Left renal cortex interstitium (tissue), 4 donors: ENCODE measurements around the gene MT1E. TPM values are rescaled to one million over a fixed set of nuclear protein-coding genes. Genes with fewer than 3 reads are reported as not detected.
"Not testable (repeated sequence)": the region's sequence is repeated elsewhere in the genome, so short reads cannot be mapped to it uniquely, and the experiment has no call there.

ENCODE experiments used
- DNase-seq, 4 donors: peaks; one replicate each; pipeline ENCODE4 v3.0.0-alpha.2; 2013; ENCODE audit warnings: low read depth in 4 of 4, low spot score in 2 of 4, missing footprints in 1 of 4
- polyA plus RNA-seq, 4 donors: library from polyadenylated mRNA; unstranded; fragments of 120-200 nt; gene quantifications; one replicate each; pipeline ENCODE4 v1.2.1, GENCODE V29; 2013; ENCODE audit not compliant: insufficient read length in 4 of 4

Gene MT1E
- polyA plus RNA-seq, 4 donors: 19.4 to 50.0 (median 38.3) TPM

DNA sequence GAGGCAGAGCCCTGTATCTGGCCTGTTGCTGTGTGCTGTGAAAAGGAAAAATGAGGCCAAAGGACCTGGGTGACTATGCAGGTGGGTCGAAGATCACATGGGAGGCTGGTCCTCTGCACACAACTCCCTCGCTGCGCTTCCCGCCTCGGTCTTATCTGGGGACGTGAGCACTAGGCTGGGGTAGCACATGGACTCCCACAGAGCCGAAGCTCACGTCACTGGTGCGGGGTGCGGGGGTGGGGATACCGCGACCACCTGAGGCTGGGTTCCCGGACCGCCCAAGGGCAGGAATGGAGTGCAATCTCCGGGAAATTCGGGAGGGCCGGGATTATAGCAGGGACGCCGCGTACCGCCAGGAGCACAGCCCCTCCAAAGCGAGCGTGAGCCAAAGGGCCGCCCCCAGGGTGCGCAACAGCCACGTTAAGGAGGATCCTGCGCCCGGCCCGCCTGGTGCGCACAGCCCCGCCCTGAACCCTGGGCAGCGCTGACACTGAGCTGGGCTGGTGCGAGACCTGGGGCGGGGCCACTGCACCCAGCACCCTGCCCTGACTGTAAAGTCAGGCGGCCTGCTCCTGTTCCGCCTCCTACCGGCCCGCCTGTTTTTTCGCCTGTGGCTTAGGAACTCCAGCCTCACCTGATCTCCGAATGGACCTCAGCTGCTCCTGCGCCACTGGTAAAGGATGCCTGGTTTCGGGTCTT, 17.6 kb downstream of the MT1E start:
- no peak for DNase-seq

DNA sequence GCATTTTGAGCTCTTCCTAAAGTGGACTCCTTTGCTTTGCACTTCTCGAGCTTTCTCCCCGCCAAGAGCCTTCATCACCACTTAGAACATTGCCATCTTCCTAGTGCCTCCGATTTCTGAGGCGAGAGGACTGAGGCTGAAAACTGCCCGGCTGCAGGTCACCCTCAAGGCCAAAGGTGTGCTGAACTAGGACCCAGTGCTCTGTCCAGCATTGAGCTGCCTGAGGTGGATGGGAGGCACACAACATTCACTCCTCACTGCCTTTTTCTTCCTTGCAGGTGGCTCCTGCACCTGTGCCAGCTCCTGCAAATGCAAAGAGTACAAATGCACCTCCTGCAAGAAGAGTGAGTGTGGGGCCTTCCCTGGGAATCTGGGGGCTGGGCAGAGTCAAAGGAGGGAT, 18.3 kb downstream of the MT1E start:
- no peak for DNase-seq

DNA sequence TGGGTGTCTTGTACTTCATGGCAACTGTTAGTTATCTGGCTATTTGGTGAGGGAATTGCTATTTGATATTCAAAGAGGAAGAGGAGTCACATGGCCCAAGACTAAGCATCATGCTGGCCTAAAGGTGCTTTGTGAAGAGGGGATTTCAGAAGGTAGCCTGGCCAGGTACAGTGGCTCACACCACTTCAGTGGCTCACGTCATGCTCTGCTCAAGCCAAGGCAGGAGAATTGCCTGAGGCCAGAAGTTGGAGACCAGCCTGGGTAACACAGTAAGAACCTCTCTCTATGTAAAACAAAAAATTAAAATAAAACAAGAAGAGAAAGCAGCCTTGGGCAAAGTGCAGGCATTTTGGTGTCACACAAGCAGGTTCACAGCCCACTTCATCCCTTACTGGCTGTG, 19.7 kb downstream of the MT1E start:
- no peak for DNase-seq

DNA sequence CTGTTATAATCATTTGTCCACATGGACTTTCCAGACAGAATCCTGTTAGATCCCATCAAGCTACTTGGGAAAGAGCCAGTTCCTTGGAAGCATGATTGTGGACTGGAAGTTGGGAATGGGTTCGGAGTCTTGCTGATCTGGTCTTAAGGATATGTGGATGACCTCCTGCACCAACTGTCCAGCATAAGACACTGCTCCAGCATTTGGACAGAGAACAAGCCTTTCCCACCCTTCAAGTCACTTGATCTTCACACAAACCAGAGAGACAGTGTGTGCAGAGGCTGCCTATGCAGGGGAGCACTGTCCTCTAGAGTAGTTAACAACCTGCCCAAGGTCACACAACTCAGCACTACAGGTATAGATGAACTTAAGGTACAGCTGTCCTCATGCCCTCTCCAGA, 20.3 kb downstream of the MT1E start:
- DNase-seq: no peak

DNA sequence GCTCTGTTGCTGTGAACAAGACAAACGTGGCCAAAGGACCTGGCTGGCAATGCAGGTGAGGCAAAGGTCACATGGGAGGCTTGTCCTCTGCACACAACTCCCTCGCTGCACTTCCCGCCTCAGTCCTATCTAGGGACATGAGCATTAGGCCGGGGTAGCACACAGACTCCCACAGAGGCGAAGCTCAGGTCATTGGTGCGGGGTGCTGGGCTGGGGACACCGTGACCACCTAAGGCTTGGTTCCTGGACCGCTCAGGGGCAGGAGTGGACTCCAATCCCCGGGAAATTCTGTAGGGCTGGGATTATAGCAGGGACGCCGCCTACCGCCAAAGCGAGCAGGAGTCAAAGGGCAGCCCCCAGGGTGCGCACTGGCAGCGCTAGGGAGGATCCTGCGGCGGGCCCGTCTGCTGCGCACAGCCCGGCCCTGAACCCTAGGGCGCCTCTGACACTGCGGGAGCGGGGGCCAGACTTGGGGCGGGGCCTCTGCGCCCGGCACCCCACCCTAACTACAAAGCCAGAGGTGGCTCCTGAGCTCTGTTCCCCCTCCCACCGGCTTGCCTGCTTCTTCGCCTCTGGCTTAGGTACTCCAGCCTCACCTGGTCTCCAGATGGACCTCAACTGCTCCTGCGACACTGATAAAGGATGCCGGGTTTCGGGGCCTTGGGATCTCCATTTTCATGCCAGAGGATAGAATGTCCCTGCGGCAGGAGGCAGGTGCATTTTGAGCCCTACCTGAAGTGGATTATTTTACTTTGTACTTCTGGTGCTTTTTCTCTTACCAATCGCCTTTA, 22.3 kb downstream of the MT1E start:
- no peak for DNase-seq

DNA sequence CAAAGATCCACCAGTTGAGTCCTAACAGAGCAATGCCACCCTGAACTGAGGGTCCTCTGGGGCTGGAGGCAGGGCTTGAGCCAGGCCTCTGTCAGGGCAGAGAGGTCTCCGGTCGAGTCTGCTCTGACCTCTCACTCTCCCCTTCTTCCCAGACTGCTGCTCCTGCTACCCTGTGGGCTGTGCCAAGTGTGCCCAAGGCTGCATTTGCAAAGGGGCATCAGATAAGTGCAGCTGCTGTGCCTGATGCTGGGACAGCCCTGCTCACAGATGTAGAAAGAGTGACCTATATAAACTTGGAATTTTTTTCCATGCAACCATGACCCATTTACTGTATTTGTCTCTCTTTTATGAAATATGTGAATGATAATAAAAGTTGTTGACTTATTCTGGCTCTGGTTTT, 23.7 kb downstream of the MT1E start:
- DNase-seq: no peak

DNA sequence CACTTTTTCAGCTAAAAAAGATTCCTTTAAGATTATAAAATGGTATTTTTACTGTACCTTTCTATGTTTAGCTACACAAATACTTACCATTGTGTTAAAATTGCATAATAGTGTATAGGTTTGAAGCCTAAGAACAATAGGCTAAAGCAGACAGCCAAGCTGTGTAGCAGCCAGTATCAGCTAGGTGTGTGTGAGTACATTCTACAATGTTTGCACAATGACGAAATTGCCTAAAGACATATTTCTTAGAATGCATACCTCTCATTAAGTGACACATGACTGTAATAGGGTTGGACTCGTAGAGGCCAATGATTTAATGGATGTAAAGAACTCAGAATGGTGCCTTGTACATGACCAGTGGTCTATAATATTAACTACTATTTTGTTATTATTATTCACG, 24.2 kb downstream of the MT1E start:
- DNase-seq: no peak

DNA sequence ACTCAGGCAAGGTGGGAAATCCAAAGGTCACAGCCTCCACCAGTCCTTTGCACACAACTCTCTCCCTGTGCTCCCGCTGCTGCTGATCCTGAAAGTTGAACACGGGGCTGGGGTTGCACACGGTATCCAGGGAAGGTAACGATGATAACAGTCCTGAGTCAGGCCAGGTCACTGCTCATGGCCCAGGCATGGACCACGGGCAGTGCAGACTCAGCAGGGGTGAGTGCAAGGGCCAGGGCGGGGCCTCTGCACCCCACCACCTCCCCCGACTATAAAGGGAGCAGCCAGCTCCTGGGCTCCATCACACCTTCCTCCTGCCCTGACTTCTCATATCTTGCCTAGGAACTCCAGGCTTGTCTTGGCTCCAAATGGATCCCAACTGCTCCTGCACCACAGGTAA, 26.0 kb downstream of the MT1E start, which contains the start of gene MT1B:
TSS of gene MT1B (plus strand) at position 301 of the 400 bp plus-strand sequence. CDS start at position 369, 68 bp downstream.
- no peak for DNase-seq

DNA sequence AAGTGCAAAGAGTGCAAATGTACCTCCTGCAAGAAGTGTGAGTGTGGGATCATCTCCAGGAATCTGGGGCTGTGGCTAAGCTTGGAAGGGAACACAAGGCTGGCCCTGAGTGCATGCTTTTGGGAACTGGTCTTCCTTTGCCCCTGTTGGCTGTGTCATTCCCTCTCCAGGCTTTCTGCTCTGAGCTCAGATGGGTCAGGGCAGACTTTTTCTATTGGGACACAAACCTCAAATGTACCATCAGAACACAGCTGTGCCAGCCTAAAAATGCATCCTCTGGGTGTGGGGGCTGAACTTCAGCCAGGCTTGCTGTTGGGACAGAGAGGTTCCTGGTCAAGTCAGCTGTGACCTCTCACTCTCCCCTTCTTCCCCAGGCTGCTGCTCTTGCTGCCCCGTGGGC, 27.0 kb downstream of the MT1E start:
- DNase-seq: no peak

DNA sequence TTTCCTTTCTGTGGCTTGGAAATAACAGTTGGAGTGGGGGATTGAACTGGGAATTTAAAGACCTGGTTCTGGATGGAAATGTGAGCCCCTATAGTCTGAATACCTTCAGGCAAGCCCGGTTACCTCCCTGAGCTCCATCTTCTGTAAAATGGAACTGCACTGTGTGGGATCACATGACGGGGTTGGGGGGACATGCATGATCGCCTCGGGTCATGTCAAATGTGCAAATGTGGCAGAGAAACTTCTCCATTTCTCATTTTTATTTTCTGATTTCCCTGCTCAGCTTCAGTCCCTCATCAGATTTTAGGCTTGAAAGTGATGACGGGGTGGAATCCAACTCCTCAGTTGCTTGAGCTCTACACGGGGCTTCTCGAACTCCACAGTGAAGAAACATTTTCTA, 27.6 kb downstream of the MT1E start:
- no peak for DNase-seq

DNA sequence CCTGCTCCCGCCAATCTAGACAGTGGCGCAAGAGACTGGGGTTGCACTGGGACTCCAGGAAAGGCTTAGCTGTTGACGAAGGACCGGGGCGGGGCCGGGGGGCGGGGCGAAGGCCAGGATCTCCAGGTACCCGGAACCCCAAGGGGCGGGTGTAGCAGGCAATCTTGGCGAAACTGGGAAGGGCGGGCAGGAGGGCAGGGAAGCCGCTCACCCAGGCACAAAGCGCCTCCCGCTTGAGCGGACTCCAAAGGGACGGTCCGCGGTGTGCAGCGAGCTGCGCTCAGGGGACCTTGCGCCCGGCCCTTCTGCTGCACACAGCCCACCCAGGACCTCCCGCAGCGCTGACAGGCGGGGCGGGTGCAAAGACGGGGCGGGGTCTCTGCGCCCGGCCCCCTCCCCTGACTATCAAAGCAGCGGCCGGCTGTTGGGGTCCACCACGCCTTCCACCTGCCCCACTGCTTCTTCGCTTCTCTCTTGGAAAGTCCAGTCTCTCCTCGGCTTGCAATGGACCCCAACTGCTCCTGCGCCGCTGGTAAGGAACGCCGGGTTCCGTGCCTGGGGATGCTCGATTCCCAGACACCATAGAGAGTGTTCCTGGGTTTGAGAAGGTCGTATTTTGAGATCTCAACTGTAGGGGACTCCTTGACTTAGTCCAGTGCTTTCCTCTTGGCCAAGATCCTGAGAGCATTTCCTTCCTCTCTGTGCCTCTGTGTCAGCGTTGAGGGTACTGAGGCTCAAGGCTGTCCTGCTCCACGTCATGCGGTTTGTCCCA, 32.2 kb downstream of the MT1E start, which contains the start of gene MT1F:
TSS of gene MT1F (plus strand) at position 405 of the 772 bp plus-strand sequence. CDS start at position 505, 100 bp downstream.
- DNase-seq: peak in 1 of 4 donors; percentile 53

DNA sequence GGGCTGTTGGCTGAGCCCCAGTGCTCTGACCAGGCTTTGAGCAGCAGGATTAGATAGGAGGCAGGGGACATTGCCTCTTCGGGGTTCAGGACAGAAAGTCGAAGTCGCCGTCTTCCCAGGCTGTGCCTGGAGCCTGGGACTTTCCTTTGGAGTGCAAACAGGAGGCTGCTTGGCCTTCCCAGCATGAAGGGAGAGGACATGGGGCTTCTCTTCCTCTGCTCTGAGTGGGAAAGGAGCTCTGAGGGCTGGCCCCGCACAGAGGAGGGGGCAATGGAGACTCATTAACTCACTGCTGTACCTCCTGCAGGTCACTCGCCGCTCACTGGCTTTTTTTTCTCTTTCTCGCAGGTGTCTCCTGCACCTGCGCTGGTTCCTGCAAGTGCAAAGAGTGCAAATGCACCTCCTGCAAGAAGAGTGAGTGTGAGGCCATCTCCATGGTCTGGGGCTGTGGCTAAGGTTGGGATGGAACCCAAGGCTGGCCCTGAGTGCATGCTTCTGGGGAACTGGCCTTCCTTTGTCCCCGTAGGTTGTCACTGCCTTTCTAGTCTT, 32.8 kb downstream of the MT1E start:
- no peak for DNase-seq

DNA sequence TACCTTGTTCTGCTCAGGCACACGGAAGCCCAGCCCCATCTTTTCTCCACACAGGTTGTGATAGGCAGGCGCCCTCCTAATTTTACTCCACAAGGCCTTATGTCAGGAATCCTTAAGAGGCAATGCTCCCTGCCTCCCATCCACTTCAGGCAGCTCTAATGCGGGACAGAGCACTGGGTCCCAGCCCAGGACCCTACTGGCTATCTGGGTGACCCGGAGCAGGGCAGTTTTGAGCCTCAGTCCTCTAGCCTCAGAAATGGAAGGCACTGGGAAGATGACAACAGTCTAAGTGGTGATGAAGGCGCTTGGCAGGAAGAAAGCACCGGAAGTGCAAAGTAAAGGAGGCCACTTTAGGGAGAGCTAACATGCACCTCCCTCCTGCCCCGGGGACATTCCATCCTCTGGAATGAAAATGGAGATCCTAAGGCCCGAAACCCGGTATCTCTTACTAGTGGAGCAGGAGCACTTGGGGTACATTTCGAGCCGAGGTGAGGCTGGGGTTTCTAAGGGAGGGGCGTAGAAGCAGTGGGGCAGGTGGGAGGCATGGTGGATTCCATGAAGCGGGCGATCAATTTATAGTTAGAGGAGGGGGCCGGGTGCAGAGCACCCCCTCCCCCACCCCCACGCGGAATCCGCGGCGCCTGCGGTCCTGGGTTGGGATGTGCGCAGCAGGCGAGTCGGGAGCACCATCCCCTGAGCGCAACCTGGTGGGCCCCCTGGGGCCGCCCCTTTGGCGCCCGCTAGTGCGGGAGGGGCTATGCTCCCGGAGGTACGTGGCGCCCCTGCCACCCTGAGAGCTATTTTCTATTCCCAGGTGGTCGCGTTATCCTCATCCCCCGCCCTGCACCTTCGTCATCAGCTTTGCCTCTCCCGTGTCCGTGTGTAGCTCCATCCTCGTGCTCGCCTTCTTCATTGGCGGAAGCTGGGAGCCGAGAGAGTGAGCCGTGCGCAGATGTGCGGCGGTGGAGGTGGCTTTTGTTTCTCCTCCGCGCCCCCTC, 37.1 kb downstream of the MT1E start:
- DNase-seq: no peak

DNA sequence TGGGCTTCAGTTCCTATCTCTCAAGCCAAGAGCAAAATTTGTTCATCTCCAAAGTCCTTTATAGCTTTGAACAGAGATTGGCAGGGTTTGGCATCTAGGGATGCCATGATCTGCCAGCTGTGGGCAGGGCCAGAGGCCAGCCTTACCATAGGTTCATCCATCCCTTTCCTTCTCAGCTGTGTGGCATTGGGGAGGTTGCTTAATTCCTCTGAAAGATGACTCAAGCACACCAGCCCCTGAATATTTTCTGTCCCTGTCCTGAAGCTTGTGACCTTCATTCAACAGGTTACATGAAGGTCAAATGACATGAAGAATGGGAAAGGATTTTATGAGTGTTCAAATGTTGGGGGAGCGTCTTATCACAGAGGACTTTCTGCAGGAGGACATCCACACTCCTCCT, 38.9 kb downstream of the MT1E start:
- DNase-seq: no peak

DNA sequence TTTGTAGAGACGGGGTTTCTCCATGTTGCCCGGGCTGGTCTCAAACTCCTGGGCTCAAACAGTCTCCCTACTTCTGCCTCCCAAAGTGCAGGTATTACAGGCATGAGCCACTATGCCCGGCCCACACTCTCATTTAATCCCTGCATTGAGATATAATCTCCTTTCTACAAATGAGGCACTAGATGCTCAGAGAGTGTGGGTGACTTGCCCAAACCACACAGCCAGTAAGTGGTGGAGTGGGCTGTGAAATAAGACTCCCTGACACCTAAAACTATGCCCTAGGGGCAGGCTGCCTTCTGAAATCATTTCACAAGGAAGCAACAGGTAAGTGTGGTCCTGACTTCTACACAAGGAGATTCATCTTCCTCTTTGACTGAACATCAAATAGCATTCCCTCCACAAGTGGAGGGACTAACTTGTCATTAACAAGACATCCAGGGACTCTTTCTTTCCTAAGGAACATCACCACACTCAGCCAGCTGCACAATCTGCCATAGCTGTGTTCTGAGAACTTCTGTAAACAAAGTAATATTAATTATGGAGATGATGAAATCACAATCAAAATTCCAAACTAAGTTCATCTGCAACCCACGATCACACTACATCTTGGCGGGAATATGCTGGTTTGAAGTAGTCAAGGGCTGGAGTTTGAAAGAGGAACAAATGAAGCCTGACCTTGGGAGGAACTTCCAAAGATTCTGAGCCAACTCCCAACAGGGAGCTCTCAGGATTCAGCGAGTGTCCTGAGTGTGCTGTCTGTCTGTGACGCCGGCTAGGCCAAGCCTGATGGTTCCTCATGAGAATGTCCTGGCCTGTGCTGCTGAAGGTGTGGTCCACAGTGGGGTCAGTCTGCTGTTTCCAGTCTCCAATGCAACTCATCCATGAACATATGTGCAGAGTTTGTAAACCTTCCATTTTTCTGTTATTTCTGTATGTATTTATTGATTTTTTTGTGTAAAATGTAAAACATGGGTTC, 40.0 kb downstream of the MT1E start:
- not testable (repeated sequence) for DNase-seq

DNA sequence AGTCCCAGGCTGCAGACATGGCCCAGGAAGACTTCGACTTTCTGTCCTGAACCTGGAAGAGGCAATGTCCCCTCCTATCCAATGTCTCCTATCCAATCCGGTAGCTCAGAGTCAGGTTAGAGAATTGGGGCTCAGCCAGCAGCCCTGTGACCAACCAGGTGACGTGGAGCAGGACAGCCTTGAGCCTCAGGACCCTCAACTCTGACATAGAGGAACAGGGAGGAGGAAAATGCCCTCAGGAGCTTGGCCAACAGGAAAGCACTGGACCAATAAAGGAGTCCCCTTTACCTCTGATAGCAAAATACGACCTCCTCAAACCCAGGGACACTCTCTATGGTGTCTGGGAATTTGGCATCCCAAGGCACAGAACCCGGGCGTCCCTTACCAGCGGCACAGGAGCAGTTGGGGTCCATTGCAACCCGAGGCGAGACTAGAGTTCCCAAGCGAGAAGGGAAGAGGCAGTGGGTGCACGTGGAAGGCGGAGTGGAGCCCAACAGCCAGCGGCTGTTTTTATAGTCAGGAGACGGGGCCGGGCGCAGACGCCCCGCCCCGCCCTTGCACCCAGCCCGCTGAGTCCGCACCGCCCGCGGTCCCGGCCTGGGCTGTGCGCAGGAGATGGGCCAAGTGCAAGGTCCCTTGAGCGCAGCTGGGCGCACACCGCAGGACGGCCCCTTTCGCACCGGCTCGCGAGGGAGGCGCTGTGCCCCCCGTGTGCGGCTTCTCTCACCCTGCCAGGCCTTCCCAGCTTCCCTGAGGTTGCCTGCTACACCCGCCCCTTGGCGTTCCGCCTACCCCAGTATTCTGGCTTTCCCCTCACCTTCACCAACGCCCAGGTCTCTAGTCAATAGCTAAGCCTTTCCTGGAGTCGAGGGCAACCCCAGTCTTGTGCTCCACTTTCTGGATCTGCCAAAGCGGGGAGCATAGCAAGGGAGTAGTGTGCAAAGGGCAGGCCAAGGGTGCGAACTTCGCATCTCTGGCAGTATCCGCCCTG, 42.3 kb downstream of the MT1E start, which contains the start of gene MT1G:
TSS of gene MT1G (minus strand) at position 485 of the 991 bp plus-strand sequence. CDS start at position 413, 72 bp downstream.
- no peak for DNase-seq
